CD14-positive monocyte (primary cell): Measurements from ENCODE around the gene NKAIN2. TPM values are rescaled to one million over a fixed set of nuclear protein-coding genes. Genes with fewer than 3 reads are reported as not detected.
A peak's percentile ranks its signal among the peaks of the same experiment; 100 is the strongest.
"Not testable (repeated sequence)": the region's sequence is repeated elsewhere in the genome, so short reads cannot be mapped to it uniquely, and the experiment has no call there.

ENCODE experiments used
- DNase-seq, 3 donors: peaks; one replicate each; pipeline ENCODE4 v3.0.0-alpha.2; 2011 to 2022
- H2AFZ ChIP-seq: 2 replicates; pipeline ENCODE4 v1.6.0; 2012; ENCODE audit warnings: mild to moderate bottlenecking, low read depth, low read length, inconsistent platforms; ENCODE audit not compliant: insufficient read depth, poor library complexity, severe bottlenecking
- H3K27ac ChIP-seq, 2 donors: 1 replicate in 1 of 2; 2 replicates in 1 of 2; pipeline ENCODE4 v1.5.1; 2012 to 2013; ENCODE audit warnings: low read length in 2 of 2, control low read depth in 1 of 2, inconsistent platforms in 1 of 2, low read depth in 1 of 2, mild to moderate bottlenecking in 1 of 2
- H3K27me3 ChIP-seq, 2 donors: one replicate each; pipeline versions ENCODE4 v1.6.0 to v1.6.1; 2011 to 2013; ENCODE audit warnings: low read length in 2 of 2; ENCODE audit not compliant: control insufficient read depth in 2 of 2, insufficient read depth in 2 of 2
- H3K36me3 ChIP-seq, 2 donors: replicated peaks in 1 of 2; 1 replicate in 1 of 2; 2 replicates in 1 of 2; pipeline versions ENCODE4 v1.5.1 to v1.6.1; 2012 to 2013; ENCODE audit warnings: low read length in 2 of 2, control low read depth in 1 of 2, inconsistent platforms in 1 of 2, mild to moderate bottlenecking in 1 of 2; ENCODE audit not compliant: insufficient read depth in 2 of 2, control insufficient read depth in 1 of 2
- H3K4me1 ChIP-seq, 2 donors: 1 replicate in 1 of 2; 2 replicates in 1 of 2; pipeline versions ENCODE4 v1.5.1 to v1.6.1; 2012 to 2013; ENCODE audit warnings: low read length in 2 of 2, control low read depth in 1 of 2, inconsistent platforms in 1 of 2, mild to moderate bottlenecking in 1 of 2, moderate library complexity in 1 of 2; ENCODE audit not compliant: insufficient read depth in 2 of 2, control insufficient read depth in 1 of 2
- H3K4me2 ChIP-seq: replicated peaks from 2 replicates; pipeline ENCODE3; 2012; ENCODE audit warnings: low read length, moderate library complexity, mild to moderate bottlenecking; ENCODE audit not compliant: poor library complexity, severe bottlenecking; ENCODE audit errors: extremely low read depth
- H3K4me3 ChIP-seq, 3 experiments: fragments of 200-600 bp in 1 of 3; sonication (generic) in 1 of 3; replicated peaks in 1 of 3; 1 replicate in 2 of 3; 2 replicates in 1 of 3; pipeline ENCODE4 v1.5.1; 2011 to 2013; ENCODE audit warnings: low read length in 3 of 3, mild to moderate bottlenecking in 3 of 3, control low read depth in 2 of 3, low read depth in 2 of 3, inconsistent platforms in 1 of 3, moderate library complexity in 1 of 3
- H3K79me2 ChIP-seq: 2 replicates; pipeline ENCODE4 v1.6.0; 2012; ENCODE audit warnings: mild to moderate bottlenecking, control low read depth, inconsistent platforms, low read length, moderate library complexity; ENCODE audit not compliant: insufficient read depth
- H3K9ac ChIP-seq: 2 replicates; pipeline ENCODE4 v1.6.0; 2017; ENCODE audit warnings: low read length, mild to moderate bottlenecking; ENCODE audit not compliant: insufficient read depth, poor library complexity, severe bottlenecking
- H3K9me3 ChIP-seq, 2 donors: replicated peaks in 1 of 2; 1 replicate in 1 of 2; 2 replicates in 1 of 2; pipeline versions ENCODE4 v1.5.1 to v1.6.1; 2012 to 2013; ENCODE audit warnings: low read length in 2 of 2, control low read depth in 1 of 2; ENCODE audit not compliant: control insufficient read depth in 1 of 2, insufficient read depth in 1 of 2
- H4K20me1 ChIP-seq: 2 replicates; pipeline ENCODE4 v1.6.0; 2012; ENCODE audit warnings: mild to moderate bottlenecking, low read length, control low read depth, moderate library complexity; ENCODE audit not compliant: insufficient read depth
- H3K27ac Mint-ChIP-seq, 7 donors: one replicate each; pipeline ENCODE4 v1.8.0; 2020; ENCODE audit warnings: mild to moderate bottlenecking in 7 of 7, mixed read lengths in 7 of 7, moderate library complexity in 6 of 7, inconsistent platforms in 2 of 7
- H3K27me3 Mint-ChIP-seq, 3 donors: one replicate each; pipeline ENCODE4 v1.8.0; 2021 to 2022; ENCODE audit warnings: low read depth in 3 of 3, mild to moderate bottlenecking in 3 of 3, mixed read lengths in 3 of 3, moderate library complexity in 3 of 3, inconsistent platforms in 1 of 3
- H3K36me3 Mint-ChIP-seq, 2 donors: one replicate each; pipeline ENCODE4 v1.8.0; 2020; ENCODE audit warnings: mixed read lengths in 2 of 2, inconsistent platforms in 1 of 2, mild to moderate bottlenecking in 1 of 2
- H3K4me1 Mint-ChIP-seq: one replicate; pipeline ENCODE4 v1.8.0; 2020; ENCODE audit warnings: mild to moderate bottlenecking, mixed read lengths
- H3K4me3 Mint-ChIP-seq, 2 donors: one replicate each; pipeline ENCODE4 v1.8.0; 2020; ENCODE audit warnings: mild to moderate bottlenecking in 2 of 2, mixed read lengths in 2 of 2, moderate library complexity in 1 of 2
- H3K9me3 Mint-ChIP-seq, 7 donors: one replicate each; pipeline ENCODE4 v1.8.0; 2020 to 2022; ENCODE audit warnings: mixed read lengths in 7 of 7, mild to moderate bottlenecking in 6 of 7, moderate library complexity in 6 of 7, inconsistent platforms in 2 of 7
- WGBS: methylation state at CpG from one replicate; pipeline ENCODE4 v1.1.5; 2013; ENCODE audit warnings: missing lambda C conversion rate; ENCODE audit not compliant: insufficient coverage; 5-methylcytosine and 5-hydroxymethylcytosine counted together
- intact Hi-C, 2 donors: fragments of 100-400 bp; cut with micrococcal nuclease; formaldehyde crosslinking; loops; one replicate each; pipeline versions ENCODE4 v1.15.0 to v1.15.1; 2023
- polyA plus RNA-seq, 3 donors: library from polyadenylated mRNA; depleted of rRNA in 1 of 3; unstranded in 2 of 3; stranded (reverse) in 1 of 3; fragments of 300-500 nt in 2 of 3; fragments of >200 nt in 1 of 3; fragmentation: Illumina TruSeq in 2 of 3; gene quantifications; 1 replicate in 2 of 3; 2 replicates in 1 of 3; pipeline ENCODE4 v1.2.3, GENCODE V29; 2012 to 2021
- TF ChIP-seq, protein P1 (sequence below): fragments of 200-600 bp; IDR thresholded peaks from one replicate; pipeline ENCODE4 v1.8.0; 2022; ENCODE audit warnings: antibody characterized with exemption, mild to moderate bottlenecking

The NKAIN2 gene
- polyA plus RNA-seq, 3 donors = not detected

DNA sequence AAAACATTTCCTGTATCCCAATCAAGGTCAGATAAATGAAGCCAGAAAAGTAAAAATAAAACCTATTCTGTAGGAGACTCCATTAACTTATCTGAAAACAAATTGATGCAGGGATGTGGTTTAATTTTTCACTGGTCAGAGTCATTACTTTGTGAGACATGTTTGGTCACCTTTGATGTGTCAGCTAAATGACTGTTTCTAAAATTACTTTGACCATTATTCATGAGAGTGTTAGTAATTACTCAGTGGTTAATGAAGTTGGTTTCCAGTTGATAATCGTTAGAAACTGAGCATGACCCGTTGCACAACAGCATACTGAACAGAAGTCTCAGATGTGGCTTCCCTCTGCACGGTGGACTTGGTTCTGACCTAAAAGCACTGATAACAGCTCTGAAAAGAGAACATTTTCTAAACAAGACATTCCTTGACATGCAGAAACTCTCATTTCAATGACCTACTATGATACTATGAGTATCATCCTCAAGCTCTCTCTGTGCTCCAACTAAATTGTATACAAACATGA is 748.1 kb downstream of the NKAIN2 start:
- no peaks in the 10 kb centered on the region for H3K9me3 ChIP-seq
- H3K27ac ChIP-seq = no peak overlapping the region
- no peaks in the 10 kb centered on the region for H3K36me3 Mint-ChIP-seq
- peaks cover 0 to 5% of the 10 kb centered on the region in 2 donors for H3K4me1 ChIP-seq
- H3K9ac ChIP-seq = no peak overlapping the region
- H3K4me1 Mint-ChIP-seq = peaks cover 9% of the 10 kb centered on the region
- no peak overlapping the region for H2AFZ ChIP-seq
- H3K27ac Mint-ChIP-seq = no peak overlapping the region
- H3K36me3 ChIP-seq = no peaks in the 10 kb centered on the region
- intact Hi-C loops = no loop called here
- no peak overlapping the region for H3K4me2 ChIP-seq
- DNase-seq = no peak
- TF ChIP-seq, protein P1, sequence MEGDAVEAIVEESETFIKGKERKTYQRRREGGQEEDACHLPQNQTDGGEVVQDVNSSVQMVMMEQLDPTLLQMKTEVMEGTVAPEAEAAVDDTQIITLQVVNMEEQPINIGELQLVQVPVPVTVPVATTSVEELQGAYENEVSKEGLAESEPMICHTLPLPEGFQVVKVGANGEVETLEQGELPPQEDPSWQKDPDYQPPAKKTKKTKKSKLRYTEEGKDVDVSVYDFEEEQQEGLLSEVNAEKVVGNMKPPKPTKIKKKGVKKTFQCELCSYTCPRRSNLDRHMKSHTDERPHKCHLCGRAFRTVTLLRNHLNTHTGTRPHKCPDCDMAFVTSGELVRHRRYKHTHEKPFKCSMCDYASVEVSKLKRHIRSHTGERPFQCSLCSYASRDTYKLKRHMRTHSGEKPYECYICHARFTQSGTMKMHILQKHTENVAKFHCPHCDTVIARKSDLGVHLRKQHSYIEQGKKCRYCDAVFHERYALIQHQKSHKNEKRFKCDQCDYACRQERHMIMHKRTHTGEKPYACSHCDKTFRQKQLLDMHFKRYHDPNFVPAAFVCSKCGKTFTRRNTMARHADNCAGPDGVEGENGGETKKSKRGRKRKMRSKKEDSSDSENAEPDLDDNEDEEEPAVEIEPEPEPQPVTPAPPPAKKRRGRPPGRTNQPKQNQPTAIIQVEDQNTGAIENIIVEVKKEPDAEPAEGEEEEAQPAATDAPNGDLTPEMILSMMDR = no peak
- H3K27me3 ChIP-seq = no peaks in the 10 kb centered on the region
- no peaks in the 10 kb centered on the region for H3K79me2 ChIP-seq
- H3K9me3 Mint-ChIP-seq = peaks cover 0 to 14% (median 2%) of the 10 kb centered on the region in 7 donors
- no peak overlapping the region for H3K4me3 Mint-ChIP-seq
- H4K20me1 ChIP-seq = no peaks in the 10 kb centered on the region
- no peak overlapping the region for H3K4me3 ChIP-seq
- peaks cover 0 to 2% (median 0%) of the 10 kb centered on the region in 3 donors for H3K27me3 Mint-ChIP-seq
- WGBS = 72% methylated on average over 2 of the region's 3 CpGs

DNA sequence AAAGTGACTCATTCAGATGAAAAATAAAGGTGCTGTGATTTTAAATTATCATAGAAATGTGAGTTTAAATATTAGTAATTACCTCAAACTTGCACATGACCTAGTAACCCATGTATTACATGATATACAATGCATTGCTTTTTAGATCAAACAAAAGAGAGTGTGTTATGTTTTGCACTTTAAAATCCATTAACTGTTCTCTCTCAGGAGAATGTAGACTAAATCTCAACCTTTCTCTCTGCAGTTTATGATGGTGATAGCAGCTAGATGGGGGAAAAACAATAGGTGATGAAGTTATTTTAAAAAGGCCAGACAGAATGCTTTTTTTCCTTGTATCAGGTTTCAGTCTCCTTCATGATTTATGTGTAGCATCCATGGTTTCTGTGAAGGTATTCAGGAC is 754.2 kb downstream of the NKAIN2 start:
- no peaks in the 10 kb centered on the region for H3K4me1 Mint-ChIP-seq
- no peak overlapping the region for H3K27ac Mint-ChIP-seq
- H3K4me3 ChIP-seq = no peak overlapping the region
- peaks cover 4 to 25% (median 9%) of the 10 kb centered on the region in 7 donors for H3K9me3 Mint-ChIP-seq
- no peaks in the 10 kb centered on the region for H3K36me3 Mint-ChIP-seq
- no peak for DNase-seq
- H3K79me2 ChIP-seq = no peaks in the 10 kb centered on the region
- no peak overlapping the region for H3K4me2 ChIP-seq
- intact Hi-C loops = no loop called here
- no peak overlapping the region for H3K9ac ChIP-seq
- H3K9me3 ChIP-seq = peaks cover 9 to 14% of the 10 kb centered on the region in 2 donors
- H2AFZ ChIP-seq = no peak overlapping the region
- TF ChIP-seq, protein P1 = no peak
- H3K36me3 ChIP-seq = no peaks in the 10 kb centered on the region
- H3K27me3 ChIP-seq = no peaks in the 10 kb centered on the region
- H4K20me1 ChIP-seq = no peaks in the 10 kb centered on the region
- H3K27ac ChIP-seq = no peak overlapping the region
- peaks cover 1 to 2% (median 2%) of the 10 kb centered on the region in 3 donors for H3K27me3 Mint-ChIP-seq
- no peak overlapping the region for H3K4me3 Mint-ChIP-seq
- H3K4me1 ChIP-seq = no peaks in the 10 kb centered on the region

DNA sequence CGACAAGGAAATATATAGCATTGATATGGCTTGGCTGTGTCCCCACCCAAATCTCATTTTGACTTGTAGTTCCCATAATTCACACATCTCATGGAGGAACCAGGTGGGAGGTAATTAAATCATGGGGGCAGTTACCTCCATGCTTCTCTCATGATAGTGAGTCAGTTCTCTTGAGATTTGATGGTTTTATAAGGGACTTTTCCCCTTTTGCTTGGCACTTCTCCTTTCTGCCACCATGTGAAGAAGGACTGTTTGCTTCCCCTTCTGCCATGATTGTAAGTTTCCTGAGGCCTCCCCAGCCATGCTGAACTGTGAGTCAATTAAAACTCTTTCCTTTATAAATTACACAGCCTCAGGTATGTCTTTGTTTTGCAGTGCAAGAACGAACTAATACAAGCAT is 756.4 kb downstream of the NKAIN2 start:
- H3K79me2 ChIP-seq, H4K20me1 ChIP-seq, H3K27ac ChIP-seq, H2AFZ ChIP-seq, H3K36me3 ChIP-seq, H3K4me3 Mint-ChIP-seq, H3K4me1 ChIP-seq, H3K27me3 ChIP-seq, H3K4me3 ChIP-seq, H3K4me2 ChIP-seq, H3K9ac ChIP-seq, H3K27me3 Mint-ChIP-seq, H3K36me3 Mint-ChIP-seq, H3K4me1 Mint-ChIP-seq, intact Hi-C loops: not testable (repeated sequence)
- no CpG with 5 or more reads among the region's 2 CpGs for WGBS
- DNase-seq = peak in 2 of 3 donors; percentile 11 to 60
- Mint-ChIP-seq H3K9me3 (peaks cover 9 to 34% (median 18%) of the 10 kb centered on the region in 7 donors), H3K27ac (peak overlapping the region in 1 of 7 donors; percentile 4)
- peaks cover 19 to 23% of the 10 kb centered on the region in 2 donors for H3K9me3 ChIP-seq
